ENCODE results near the gene SIK3.

Gene SIK3

DNA sequence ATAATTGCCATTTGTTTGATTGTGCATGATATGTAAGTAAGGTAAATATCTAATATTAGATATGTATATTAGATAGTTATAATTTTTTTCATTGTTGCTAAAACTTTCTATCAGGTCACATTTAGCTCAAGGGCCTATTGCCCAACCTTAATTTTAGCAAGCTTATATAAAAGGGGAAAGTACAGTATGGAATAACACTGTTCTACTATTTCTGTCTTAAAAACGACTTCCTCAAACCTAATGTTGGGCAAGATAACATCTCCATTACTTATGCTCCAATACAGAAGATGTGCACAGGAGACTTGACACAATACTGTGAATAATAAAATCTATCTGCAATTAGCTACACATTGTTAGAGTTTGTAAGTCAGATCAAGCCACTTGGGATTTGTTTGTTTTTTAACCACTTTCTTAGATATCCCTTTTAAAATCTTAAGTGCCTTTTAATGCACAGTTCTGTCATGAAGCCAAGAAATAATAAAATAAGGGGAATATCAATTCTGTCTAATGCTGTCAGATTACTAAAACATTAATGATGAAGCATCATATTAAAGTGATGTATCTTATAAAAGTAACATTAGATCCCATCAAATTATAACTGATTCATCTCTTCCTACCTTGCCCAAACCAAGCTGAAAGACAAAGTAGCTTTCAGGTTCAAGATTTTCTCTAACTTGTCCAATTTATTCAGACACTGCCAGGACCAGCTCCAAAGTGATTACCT is 98.1 kb downstream of the SIK3 start:
- DNase-seq = no peak

DNA sequence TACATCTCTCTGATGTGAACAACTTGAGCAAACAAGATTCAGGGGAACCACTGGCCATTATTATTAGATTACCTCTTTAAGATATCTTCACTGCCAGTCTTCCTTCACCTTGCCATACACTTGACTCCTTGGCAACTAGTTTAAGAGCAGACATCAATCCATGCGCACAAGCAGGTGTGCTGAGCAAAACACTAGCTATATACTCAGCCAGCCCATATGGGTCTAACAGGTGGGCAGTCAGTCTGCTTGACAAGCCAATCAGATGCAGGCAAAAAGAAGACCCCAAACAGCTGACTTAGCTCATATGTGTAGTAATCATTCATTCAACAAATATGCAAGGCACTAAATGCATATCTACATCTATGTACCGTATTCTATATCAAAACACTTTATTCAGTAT is 101.2 kb downstream of the SIK3 start:
- no peak for DNase-seq

DNA sequence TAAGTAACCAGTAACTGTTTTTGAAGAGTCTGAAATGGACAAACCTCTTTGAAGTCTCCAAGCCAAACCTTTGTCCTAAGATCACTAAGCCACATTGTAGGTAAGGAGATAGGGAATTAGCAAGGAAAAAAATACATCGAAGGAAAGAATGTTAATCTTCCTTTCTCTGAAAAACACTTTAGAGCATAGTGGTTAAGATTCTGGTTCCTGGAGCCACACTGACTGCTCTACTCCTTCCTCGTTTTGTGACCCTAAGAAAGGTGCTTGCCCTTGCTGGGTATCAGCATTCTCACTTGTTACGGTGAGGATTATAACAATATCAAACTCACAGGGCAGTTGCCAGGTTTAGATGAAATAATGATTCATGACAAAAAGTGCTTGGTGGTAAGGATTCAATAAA is 104.0 kb downstream of the SIK3 start:
- no peak for DNase-seq

DNA sequence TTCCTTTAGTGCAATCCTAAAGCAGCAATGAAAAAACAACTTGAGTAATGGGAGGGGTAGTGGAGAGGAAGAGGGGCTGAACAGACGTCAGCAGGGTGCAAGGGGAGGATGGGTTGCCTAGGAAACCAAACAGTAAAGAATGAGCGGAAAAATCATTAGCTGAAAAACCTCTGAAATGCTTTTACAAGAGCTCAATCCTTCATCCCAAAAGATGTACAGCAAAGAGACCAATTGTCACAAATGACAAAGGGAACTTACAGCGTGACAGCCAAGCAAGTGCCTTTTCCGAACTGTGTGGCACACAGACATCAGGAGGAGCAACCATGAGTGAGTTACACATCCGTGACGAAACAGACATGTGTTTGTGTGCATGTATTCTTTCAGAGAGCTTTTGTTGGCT is 104.6 kb downstream of the SIK3 start:
- DNase-seq = no peak

DNA sequence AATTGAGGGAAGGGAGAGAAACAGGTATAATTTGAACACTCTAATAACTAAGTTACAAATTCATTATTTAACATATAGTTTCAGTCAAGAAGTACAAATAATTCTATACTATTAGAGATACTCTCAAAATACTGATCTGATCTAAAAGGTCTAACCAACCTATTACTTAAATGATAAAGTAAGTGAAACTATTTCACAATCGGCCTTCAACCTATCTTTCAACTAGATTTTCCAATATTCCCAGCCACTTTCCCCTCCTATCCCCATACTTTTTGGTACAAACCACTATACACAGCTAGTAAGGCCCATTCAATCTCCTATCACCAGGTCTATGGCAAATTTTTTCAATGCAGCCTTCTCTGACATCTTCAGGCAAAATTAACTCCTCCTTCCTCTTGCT is 106.7 kb downstream of the SIK3 start:
- DNase-seq = no peak

DNA sequence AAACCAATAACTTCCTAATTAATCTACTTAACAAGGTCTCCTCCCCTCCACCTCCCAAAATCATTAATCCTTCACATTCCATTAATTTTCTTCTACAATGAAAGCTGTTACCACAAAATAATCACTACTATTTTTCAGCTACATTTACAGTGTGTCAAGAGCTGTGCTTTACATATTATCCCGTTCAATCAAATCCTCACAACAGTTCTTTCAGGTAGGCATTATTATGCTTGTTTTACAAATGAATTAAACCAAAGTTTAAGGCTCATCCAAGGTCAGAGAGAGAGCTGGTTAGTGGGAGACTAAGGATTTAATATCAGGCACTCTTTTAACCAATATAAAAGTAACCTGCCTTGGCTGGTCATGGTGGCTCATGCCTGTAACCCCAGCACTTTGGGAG is 107.4 kb downstream of the SIK3 start:
- no peak for DNase-seq

DNA sequence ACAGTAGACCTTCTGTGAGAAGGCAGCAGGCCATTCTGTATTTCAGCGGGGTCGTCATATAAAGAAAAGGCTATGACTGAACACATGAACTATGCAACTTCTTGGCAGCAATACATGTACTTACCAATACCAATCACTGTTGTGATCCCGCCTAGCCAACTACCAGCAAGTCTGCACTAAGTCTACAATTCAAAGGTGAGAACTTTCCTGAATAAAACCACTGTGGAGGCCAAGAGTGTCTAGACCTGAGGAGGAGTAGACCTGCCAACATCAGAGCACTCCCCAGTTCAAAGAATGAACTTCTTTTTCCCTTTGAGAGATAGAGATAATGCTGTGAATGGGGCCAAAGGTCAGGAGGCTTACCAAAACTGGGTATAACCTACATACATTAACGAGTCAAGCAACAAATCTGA is 108.2 kb downstream of the SIK3 start:
- no peak for DNase-seq

DNA sequence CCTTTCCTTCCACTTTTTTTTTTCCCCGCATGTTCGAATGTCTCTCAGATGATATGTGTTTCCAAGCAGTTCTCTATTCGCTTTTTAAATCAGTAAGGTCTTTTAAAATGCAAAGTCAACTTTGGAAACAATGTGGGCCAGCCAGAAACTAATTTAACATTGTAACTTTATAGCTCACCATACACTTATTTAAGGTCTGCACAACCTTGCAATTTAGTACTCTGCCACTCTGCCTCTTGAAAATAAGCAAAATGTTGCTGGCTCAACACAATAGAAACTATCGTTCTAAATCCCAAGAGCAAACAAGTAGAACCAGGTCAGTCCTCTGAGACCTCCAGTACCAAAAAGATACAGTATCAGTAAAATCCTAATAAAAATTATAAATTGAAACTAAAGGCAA is 109.0 kb downstream of the SIK3 start:
- DNase-seq = no peak

DNA sequence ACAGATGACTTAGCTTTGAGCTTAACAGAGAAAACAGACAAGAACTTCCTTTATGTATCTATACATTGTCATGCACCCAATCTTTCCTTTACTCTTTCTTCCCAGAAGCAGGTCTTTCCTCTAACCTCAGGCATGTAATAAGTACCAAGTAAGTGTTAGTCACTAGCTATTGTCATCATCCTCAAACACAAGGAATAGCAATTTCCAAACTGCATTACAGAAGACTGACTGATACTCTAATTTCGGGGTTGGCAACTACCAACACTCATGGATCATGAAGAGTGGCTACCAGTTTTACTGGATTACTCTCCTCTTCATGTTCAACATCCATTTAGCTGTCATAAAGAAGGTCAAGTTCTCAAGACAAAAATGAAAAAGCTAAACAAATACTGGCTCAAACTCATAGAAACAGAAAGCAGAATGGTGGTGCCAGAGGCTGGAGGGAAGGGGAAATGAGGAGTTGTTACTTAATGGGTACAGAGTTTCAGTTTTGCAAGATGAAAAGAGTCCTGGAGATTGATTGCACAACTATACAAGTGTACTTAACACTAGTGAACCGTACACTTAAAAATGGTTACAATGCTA is 111.6 kb downstream of the SIK3 start:
- no peak for DNase-seq

DNA sequence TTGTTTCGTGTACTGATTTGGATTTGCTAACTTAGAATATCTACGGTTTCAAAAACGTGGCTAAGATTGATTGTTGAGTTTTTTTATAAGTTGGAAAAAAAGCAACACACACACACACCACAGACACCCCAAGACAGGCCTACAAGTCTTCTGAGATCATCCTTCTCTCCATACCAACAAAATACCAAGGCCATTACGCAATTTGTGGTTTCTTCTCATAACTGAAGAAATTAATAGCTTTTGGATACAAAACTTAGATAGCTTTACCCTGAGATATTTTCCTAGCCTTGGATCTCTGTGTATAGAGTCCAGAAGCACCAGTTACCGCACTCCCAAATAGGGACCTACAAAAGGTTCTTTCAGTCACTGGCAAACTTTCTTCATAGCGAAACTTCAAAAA is 113.6 kb downstream of the SIK3 start:
- no peak for DNase-seq

DNA sequence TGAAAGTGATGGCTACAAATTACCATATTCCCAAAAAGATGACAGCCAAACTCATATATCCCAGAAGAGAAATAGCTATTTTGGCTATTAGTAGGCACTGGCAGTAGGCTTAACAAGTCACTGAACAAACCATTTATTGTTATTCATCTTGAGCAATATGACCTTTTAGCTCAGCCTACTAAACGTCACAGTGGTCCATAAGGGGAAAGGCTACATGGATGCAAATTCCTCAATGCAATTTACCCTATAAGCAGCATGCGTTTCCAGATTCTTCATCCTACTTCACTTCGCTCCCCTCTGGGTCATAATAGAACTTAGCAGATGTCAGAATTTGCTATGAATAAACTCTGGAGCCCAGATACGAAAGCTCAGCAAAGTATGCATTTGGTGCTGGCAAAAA is 114.0 kb downstream of the SIK3 start:
- no peak for DNase-seq

DNA sequence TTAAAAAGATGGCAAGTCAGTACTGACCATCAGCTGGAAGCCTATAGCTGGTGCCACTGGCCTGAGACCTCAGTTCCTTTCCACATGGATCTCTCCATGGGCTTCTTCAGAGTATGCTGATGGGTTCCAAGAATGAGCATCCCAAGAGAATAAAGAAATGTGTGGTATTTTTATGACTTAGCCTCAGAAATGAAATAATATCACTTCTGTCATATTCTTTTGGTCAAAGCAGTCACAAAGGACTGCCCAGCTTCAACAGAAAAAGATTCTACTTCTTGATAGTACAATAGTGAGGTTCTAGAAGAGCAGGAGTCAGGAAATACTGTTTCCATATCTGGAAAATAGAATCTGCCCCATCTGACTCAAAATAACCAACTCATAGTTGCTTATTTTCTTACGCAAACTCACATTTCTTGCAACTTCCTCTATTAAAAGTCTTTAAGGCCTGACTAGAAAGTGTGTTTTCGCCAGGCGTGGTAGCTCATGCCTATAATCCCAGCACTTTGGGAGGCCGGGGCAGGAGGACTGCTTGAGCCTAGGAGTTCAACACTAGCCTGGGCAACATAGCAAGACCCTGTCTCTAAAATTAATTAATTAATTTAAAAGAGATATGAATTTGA is 116.9 kb downstream of the SIK3 start:
- no peak for DNase-seq

DNA sequence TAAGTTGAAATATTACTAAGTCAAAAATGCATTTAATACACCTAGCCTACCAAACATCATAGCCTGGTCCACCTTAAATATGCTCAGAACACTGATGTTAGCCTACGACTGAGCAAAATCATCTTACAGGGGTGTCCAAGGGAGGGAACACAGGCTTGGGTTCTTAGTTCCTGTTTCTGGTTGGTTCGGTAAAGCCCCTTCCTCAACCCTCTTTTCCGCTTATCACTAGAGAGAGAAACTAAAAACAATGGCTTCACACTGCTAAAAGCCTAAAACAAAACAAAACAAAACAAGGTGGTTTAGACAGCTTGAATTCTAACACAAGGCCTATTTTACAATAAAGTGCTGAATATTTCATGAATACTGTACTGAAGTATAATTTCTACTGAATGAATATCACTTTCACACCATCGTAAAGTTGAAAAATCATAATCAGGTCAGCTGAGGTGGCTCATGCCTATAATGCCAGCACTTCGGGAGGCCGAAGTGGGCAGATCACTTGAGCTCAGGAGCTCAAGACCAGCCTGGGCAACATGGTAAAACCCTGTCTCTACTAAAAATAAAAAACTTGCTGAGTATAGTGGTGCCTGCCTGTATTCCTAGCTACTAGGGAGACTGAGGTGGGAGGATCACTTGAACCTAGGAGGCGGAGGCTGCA is 118.0 kb downstream of the SIK3 start:
- DNase-seq = no peak

DNA sequence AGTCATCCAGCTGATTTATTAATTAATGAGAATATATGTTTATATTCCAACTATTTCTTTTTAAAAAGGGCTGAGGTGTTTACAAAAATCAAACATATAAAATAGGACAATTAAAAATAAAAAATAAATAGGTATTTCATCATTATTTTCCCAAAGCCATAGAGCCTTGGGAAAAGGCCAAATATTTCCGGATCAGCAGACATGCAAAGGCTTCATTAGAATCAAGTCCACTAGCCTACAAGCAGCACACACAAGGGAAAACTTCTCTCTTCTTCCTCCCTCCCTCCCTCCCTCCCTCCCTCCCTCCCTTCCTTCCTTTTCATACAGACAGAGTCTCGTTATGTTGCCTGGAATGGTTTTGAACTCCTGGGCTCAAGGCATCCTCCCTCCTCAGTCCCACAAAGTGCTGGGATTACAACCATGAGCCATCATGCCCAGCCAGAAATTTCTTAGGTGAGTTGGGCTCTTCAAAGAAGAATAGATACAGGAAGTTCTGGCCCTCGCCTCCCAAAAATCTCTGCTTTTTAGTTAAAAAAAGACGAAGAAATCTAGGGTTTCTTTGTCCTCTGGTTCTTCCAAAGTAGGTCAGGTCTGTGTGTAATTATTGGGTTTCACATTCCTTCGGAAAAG is 121.2 kb downstream of the SIK3 start:
- DNase-seq = no peak

DNA sequence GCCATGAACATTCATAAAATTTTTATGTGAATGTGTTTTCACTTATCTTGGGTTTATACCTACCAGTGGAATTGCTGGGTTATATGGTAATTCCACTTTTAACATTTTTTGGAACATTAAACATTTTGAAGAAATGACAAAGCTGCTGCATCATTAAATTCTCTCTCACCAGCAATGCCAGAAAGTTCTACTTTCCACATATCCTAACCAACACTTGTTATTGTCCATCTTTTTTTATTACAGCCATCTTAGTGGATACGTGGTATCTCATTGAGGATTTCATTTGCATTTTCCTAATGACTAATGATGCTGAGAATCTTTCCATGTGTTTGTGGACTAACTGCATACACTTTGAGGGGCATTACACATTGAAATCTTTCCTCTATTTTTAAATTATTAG is 122.6 kb downstream of the SIK3 start:
- no peak for DNase-seq

DNA sequence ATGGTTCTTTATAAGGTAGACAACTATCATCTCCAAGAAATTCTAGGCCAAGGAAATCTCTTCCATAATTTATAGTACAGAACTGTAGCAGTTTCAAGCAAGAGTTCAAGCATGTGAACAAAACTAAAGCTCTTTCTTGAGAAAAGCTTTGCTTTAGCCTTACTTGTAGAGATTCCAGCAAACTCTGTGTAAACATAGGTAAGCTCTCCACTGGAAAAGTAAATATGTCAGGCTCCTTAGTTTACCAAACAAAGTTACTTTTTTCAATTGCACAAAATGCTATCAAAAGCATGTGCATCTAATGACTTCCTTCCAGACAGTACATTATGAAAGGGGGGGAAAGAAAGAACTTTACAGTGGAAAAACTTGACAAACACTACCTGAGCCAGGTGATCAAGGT is 125.0 kb downstream of the SIK3 start:
- no peak for DNase-seq

DNA sequence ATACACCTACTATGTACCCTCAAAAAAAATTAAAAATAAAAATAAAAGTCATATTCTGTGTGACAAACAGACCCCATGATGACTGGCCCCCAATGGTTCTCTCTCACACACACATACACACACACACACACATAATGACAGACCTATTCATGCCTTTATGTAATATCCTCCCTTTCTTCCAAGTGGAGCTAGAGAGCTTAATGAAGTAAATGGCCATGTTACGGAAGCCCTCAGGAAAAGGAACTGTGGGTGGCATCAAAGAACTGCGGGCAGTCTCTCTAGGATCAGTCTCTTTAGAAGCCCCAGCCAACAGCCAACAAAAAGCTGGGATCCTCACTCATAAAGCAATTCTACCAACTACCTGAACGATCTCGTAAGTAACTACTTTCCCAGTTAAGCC is 125.5 kb downstream of the SIK3 start:
- DNase-seq = no peak

DNA sequence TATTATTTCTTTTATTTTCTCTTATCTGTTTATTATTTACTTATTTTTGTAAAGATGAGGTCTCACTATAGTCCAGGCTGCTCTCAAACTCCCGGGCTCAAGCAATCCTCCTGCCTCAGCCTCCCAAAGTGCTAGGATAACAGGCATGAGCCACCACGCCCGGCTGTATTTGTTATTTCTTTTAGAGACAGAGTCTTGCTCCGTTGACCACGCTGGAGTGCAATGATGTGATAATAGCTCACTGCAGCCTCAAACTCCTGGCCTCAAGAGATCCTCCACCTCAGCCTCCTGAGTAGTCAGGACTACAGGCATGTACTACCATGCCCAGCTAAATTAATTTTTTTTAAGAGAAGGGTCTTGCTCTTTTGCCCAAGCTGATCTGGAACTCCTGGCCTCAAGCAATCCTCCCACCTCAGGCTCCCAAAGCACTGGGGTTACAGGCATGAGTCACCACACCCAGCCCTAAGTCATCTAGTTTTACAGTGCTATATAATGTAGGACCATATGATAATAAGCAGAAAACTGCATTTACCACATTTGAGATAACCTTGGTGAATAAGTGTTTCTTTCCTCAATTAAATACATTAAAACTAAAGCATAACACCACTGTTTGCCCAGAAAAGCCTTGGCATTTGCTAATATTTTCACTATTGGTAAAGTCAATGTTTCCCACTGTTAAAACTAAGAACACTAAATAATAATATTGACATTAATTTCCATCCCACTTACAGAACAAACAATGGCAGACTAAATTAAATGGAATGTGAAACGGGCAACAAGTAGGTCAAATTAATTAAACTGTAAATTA is 127.5 kb downstream of the SIK3 start:
- no peak for DNase-seq

DNA sequence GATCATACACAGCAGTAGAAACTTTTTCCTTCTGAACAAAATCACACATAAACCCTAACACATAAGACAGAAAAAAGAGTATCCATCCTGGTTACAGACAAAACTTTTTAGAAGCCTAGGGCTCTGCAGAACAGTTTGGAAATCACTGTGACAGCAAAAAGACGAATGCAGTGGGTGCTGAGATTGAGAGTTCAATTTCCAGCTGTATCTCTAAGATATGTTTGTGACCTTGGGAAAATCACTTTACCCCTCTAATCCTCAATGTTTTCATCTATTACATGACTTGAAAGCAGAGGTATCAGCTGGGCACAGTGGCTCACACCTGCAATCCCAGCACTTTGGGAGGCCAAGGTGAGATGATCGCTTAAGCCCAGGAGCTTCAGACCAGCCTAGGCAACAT is 128.5 kb downstream of the SIK3 start:
- DNase-seq = no peak

DNA sequence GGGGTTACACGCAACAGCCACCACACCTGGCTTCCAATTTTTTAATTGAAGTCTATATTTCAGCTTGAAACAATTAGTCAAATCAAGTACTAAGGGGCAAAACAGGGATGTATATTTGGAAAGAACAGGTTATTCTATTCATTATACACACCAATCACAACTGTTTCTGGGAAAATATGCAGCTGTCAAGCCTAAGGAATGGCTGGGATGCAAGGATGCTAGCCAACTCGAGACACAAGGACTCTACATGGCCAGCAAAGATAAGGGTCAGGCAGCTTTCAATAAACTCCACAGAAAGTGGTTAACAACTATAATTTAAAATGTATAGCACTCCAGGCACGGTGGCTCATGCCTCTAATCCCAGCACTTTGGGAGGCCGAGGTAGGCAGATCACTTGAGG is 134.0 kb downstream of the SIK3 start:
- no peak for DNase-seq

DNA sequence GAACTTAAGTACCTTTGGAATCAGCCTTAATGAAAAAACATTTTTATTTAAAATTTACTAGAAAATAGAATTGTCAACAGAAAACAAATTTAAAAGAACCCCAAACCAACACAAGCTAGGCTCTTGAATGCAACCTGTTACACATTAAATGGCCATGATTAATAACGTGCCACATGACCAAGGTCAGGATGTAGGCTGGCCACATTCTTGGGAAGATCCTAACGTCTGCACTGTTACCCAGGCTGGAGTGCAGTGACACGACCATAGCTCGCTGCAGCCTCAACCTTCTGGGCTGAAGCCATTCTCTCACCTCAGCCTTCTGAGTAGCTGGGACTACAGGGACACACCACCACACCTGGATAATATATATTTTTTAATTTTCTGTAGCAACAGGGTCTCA is 134.4 kb downstream of the SIK3 start:
- no peak for DNase-seq

DNA sequence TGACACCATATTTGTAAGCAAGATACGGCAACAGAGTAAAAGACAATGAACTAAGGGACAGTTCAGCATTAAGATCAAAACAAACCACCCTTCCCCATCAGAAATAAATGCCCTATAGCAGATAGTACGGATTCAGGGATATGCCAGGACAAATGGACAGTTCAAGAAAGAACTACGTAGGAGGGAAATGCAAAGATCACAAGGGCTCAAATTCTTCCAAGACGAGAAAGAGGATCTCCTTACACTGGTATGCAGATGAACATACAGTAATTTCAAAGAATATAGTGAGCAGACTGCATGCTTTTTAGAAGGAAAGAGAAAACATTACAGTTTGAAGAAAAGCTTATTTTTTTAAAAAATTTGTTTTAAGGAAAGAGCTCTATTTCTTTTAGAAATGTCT is 136.1 kb downstream of the SIK3 start:
- no peak for DNase-seq

DNA sequence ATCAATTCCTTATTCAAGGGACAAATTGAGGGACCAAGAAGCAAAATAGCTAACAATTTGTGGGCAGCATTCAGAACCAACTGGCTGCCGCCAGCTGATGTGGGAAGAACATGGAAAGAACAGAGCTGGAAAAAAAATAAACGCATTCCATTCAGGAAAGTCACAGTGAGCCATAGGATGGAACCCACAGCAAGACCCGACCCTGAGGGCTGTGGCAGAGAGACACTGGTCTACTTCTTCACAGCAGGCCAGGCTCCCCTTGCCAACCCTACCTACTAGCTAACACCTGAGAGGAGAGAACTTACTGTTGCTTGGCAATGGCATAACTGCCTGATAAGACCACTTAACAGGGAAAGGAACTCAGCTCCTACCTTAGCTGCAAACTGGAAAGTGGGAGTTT is 137.3 kb downstream of the SIK3 start:
- no peak for DNase-seq
